ENCODE data around the gene SLC36A1.

DNA sequence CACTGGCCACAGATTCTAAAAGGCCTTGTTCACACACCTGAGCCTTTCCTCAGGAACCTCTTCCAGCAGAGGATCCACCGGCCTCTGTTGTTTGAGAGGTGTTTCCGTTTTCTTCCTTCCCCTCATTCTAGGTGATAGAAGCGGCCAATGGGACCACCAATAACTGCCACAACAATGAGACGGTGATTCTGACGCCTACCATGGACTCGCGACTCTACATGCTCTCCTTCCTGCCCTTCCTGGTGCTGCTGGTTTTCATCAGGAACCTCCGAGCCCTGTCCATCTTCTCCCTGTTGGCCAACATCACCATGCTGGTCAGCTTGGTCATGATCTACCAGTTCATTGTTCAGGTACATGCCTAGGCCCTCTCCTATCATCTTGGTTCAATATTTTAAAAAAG is 20.2 kb downstream of the SLC36A1 start:
- no peak for TF ChIP-seq POLR2AphosphoS5 (IDR thresholded peaks at IDR 0.05; ENCODE audit: insufficient read depth, low read depth, low read length)
- TF ChIP-seq, protein P1, sequence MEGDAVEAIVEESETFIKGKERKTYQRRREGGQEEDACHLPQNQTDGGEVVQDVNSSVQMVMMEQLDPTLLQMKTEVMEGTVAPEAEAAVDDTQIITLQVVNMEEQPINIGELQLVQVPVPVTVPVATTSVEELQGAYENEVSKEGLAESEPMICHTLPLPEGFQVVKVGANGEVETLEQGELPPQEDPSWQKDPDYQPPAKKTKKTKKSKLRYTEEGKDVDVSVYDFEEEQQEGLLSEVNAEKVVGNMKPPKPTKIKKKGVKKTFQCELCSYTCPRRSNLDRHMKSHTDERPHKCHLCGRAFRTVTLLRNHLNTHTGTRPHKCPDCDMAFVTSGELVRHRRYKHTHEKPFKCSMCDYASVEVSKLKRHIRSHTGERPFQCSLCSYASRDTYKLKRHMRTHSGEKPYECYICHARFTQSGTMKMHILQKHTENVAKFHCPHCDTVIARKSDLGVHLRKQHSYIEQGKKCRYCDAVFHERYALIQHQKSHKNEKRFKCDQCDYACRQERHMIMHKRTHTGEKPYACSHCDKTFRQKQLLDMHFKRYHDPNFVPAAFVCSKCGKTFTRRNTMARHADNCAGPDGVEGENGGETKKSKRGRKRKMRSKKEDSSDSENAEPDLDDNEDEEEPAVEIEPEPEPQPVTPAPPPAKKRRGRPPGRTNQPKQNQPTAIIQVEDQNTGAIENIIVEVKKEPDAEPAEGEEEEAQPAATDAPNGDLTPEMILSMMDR (IDR thresholded peaks at IDR 0.05; ENCODE audit: extremely low read depth in 1 of 2, insufficient read depth in 1 of 2, low read depth in 1 of 2, low read length in 2 of 2), result no peak
- TF ChIP-seq, protein P2, sequence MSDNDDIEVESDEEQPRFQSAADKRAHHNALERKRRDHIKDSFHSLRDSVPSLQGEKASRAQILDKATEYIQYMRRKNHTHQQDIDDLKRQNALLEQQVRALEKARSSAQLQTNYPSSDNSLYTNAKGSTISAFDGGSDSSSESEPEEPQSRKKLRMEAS (IDR thresholded peaks at IDR 0.05; ENCODE audit: insufficient read depth, insufficient read length), result no peak
- TF ChIP-seq MYC (IDR thresholded peaks at IDR 0.05; ENCODE audit: low read depth, low read length), result no peak
- no peak for TF ChIP-seq EZH2 (IDR thresholded peaks at IDR 0.05; ENCODE audit: borderline replicate concordance, low read depth, low read length, severe bottlenecking)

Data from endothelial cell of umbilical vein (primary cell).